NB4 (cell line): ENCODE results near the gene CCDC154.

ENCODE experiments used
- POLR2A ChIP-seq: IDR thresholded peaks from 2 replicates; pipeline ENCODE4 v1.6.1; 2011; ENCODE audit warnings: mild to moderate bottlenecking; ENCODE audit not compliant: insufficient read length; ENCODE audit errors: extremely low read depth
- TF ChIP-seq, protein P1 (sequence below): IDR thresholded peaks from one replicate; pipeline ENCODE4 v1.5.1; 2012; ENCODE audit warnings: low read depth, low read length

DNA sequence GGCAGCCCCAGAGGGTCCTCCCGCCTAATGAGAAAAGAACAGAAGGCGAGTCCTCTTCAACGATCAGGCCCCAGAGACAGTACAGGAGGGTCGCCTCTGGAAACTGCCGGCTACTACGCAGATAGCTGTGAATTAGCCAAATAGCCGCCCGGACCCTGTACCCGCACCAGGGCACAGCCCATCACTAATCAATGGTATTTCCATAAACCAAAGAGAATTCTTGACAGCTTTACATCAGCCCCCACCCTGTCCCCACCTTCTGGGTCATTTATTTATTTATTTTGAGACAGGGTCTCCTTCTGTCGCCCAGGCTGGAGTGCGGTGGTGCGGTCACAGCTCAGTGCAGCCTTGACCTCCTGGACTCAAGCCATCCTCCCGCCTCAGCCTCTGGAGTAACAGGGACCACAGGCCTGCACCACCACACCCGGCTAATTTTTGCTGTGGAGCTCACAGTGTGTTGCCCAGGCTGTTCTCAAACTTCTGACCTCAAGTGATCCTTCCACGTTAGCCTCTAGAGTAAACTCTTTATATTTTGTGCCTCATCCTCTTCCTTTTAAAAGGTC, 31.3 kb upstream of the CCDC154 start:
- TF ChIP-seq, protein P1, sequence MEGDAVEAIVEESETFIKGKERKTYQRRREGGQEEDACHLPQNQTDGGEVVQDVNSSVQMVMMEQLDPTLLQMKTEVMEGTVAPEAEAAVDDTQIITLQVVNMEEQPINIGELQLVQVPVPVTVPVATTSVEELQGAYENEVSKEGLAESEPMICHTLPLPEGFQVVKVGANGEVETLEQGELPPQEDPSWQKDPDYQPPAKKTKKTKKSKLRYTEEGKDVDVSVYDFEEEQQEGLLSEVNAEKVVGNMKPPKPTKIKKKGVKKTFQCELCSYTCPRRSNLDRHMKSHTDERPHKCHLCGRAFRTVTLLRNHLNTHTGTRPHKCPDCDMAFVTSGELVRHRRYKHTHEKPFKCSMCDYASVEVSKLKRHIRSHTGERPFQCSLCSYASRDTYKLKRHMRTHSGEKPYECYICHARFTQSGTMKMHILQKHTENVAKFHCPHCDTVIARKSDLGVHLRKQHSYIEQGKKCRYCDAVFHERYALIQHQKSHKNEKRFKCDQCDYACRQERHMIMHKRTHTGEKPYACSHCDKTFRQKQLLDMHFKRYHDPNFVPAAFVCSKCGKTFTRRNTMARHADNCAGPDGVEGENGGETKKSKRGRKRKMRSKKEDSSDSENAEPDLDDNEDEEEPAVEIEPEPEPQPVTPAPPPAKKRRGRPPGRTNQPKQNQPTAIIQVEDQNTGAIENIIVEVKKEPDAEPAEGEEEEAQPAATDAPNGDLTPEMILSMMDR, result no peak
- no peak for TF ChIP-seq POLR2A
